NOMO-1 treated with dmso at 0.1 percent for 144 hours (cell line): ENCODE data around the gene NDNF.

Experiments
- DNase-seq: peaks from one replicate; lab custom pipeline; 2025; ENCODE audit not compliant: unreplicated experiment; lab: John Stamatoyannopoulos, UW

The NDNF gene

GRCh38 chr4:121015421-121015820, 56.9 kb downstream of the NDNF start:
- no peak for DNase-seq

GRCh38 chr4:121014544-121014943, 57.8 kb downstream of the NDNF start:
- DNase-seq: no peak

- no peak for DNase-seq
Observed at GRCh38 chr4:121011780-121012340, 60.5 kb downstream of the NDNF start.

GRCh38 chr4:121011138-121011537, 61.2 kb downstream of the NDNF start:
- DNase-seq: no peak

GRCh38 chr4:121009578-121010478, 62.5 kb downstream of the NDNF start:
- no peak for DNase-seq

- no peak for DNase-seq
Observed at GRCh38 chr4:121007660-121008059, 64.7 kb downstream of the NDNF start.

- no peak for DNase-seq
Observed at GRCh38 chr4:121003863-121004262, 68.5 kb downstream of the NDNF start.

GRCh38 chr4:120995266-120996010, 76.9 kb downstream of the NDNF start:
- DNase-seq: no peak

- DNase-seq: no peak
Observed at GRCh38 chr4:120994521-120994920, 77.8 kb downstream of the NDNF start.

- no peak for DNase-seq
Observed at GRCh38 chr4:120991885-120992284, 80.5 kb downstream of the NDNF start.

- DNase-seq: no peak
Observed at GRCh38 chr4:120990246-120990645, 82.1 kb downstream of the NDNF start.
